ENCODE measurements around the gene RXFP3.

Gene RXFP3

GRCh38 chr5:33928283-33928682 is 7.9 kb upstream of the RXFP3 start:
- Histone ChIP-seq H3K27ac (replicated peaks; ENCODE audit: low read length) (no peak overlapping the region), H3K4me1 (ENCODE audit: control insufficient read depth in 2 of 2, insufficient read depth in 1 of 2, low read depth in 1 of 2, low read length in 2 of 2) (peaks cover 2 to 5% of the 10 kb centered on the region in 2 donors), H2BK5ac (ENCODE audit: low read length) (no peak overlapping the region), H2BK120ac (ENCODE audit: low read depth, low read length) (no peak overlapping the region), H3K79me1 (ENCODE audit: low read depth, low read length) (no peaks in the 10 kb centered on the region), H4K8ac (ENCODE audit: low read depth, low read length) (no peak overlapping the region), H3K36me3 (replicated peaks in 1 of 2; ENCODE audit: control insufficient read depth in 2 of 2, insufficient read depth in 2 of 2, low read length in 2 of 2) (no peaks in the 10 kb centered on the region), H3K9ac (ENCODE audit: low read depth, low read length, poor library complexity) (no peak overlapping the region), H3K23ac (ENCODE audit: low read depth, low read length, poor library complexity) (no peak overlapping the region), H3K4me3 (ENCODE audit: low read length in 2 of 2) (no peak overlapping the region), H2BK15ac (ENCODE audit: low read length) (no peak overlapping the region), H3K18ac (ENCODE audit: low read length) (no peak overlapping the region), H2BK12ac (ENCODE audit: low read length) (no peak overlapping the region), H2AFZ (ENCODE audit: low read length) (no peak overlapping the region), H4K91ac (ENCODE audit: low read depth, low read length, poor library complexity) (no peak overlapping the region), H3K4ac (ENCODE audit: low read length) (no peak overlapping the region), H3K4me2 (ENCODE audit: insufficient read depth, low read length, poor library complexity, severe bottlenecking) (no peak overlapping the region), H3K27me3 (ENCODE audit: control insufficient read depth in 3 of 3, insufficient read depth in 3 of 3, low read depth in 1 of 3, low read length in 3 of 3) (peaks cover 0 to 19% (median 0%) of the 10 kb centered on the region in 3 experiments), H3K14ac (ENCODE audit: low read length) (no peak overlapping the region), H3K9me3 (replicated peaks in 1 of 2; ENCODE audit: control insufficient read depth in 2 of 2, insufficient read depth in 1 of 2, low read depth in 1 of 2, low read length in 2 of 2) (no peaks in the 10 kb centered on the region), H2AK5ac (ENCODE audit: low read depth, low read length) (no peak overlapping the region)
- no peak for DNase-seq (ENCODE audit: low spot score)
- WGBS, 2 donors (ENCODE audit: extremely low coverage in 2 of 2, insufficient read length in 2 of 2, insufficient replicate concordance in 1 of 2) = no CpG with 5 or more reads among the region's 2 CpGs

DNA sequence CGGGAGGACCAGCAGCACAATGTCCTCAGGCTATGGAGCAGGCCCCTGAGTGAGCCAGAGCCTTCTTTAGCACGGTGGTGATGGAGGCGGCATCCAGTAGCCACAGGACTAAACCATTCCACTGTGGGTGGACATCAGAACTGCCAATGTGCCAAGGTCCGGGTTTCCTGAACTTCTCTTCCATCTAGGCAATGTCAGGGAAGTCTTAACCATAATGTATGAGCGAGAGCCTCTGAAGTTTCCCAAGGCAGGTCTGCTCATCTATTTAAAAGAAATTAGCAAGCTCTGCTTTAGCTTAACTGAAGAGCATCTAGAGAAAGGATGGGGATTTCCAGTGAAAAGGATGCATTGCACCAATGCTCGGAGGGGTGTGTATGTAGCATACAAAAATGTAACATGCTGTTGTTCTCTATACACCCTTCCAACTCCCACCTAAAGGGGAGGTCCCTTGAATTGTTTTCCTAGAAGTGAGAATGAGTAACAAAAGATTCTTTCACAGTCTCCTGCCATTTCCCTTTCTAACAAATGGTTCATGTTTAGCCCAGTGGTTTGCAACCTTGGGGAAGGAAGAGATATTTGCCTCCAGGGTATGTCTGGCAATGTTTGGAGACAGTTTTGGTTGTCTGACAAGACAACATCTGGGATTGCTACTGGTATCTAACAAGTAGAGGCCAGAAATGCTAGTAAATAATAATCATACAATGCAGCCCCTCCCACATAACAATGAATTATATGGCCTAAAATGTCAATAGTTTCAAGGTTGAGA is 6.1 kb upstream of the RXFP3 start:
- no peak overlapping the region for H3K4ac ChIP-seq (ENCODE audit: low read length)

DNA sequence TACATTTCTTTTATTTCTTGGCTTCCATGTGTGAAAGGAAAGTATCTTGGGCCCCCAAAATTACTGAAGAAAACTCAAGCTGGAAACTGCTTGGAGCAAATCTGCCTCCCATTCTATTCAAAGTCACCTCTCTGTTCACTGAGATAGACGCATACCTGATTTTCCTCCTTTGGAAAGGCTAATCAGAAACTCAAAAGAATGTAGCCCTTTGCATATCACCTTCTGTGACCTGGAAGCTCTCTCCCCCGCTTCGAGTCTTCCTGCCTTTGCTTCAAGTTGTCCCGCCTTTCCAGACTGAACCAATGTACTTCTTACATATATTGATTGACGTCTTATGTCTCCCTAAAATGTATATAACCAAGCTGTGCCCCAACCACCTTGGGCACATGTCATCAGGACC is 5.0 kb upstream of the RXFP3 start:
- Histone ChIP-seq H2AFZ (ENCODE audit: low read length) (no peak overlapping the region), H2BK15ac (ENCODE audit: low read length) (no peak overlapping the region), H3K4me2 (ENCODE audit: insufficient read depth, low read length, poor library complexity, severe bottlenecking) (no peak overlapping the region), H3K79me1 (ENCODE audit: low read depth, low read length) (no peaks in the 10 kb centered on the region), H3K4me3 (ENCODE audit: low read length in 2 of 2) (no peak overlapping the region), H3K27ac (replicated peaks; ENCODE audit: low read length) (no peak overlapping the region), H2BK12ac (ENCODE audit: low read length) (no peak overlapping the region), H3K9me3 (replicated peaks in 1 of 2; ENCODE audit: control insufficient read depth in 2 of 2, insufficient read depth in 1 of 2, low read depth in 1 of 2, low read length in 2 of 2) (no peaks in the 10 kb centered on the region), H2BK5ac (ENCODE audit: low read length) (no peak overlapping the region), H2AK5ac (ENCODE audit: low read depth, low read length) (no peak overlapping the region), H3K9ac (ENCODE audit: low read depth, low read length, poor library complexity) (no peak overlapping the region), H3K14ac (ENCODE audit: low read length) (no peak overlapping the region), H2BK120ac (ENCODE audit: low read depth, low read length) (no peak overlapping the region), H4K91ac (ENCODE audit: low read depth, low read length, poor library complexity) (no peak overlapping the region), H3K4ac (ENCODE audit: low read length) (no peak overlapping the region), H3K27me3 (ENCODE audit: control insufficient read depth in 3 of 3, insufficient read depth in 3 of 3, low read depth in 1 of 3, low read length in 3 of 3) (peaks cover 0 to 3% (median 2%) of the 10 kb centered on the region in 3 experiments), H3K4me1 (ENCODE audit: control insufficient read depth in 2 of 2, insufficient read depth in 1 of 2, low read depth in 1 of 2, low read length in 2 of 2) (peaks cover 2 to 5% of the 10 kb centered on the region in 2 donors), H3K18ac (ENCODE audit: low read length) (no peak overlapping the region), H3K36me3 (replicated peaks in 1 of 2; ENCODE audit: control insufficient read depth in 2 of 2, insufficient read depth in 2 of 2, low read length in 2 of 2) (no peaks in the 10 kb centered on the region), H4K8ac (ENCODE audit: low read depth, low read length) (no peak overlapping the region), H3K23ac (ENCODE audit: low read depth, low read length, poor library complexity) (no peak overlapping the region)
- no CpG with 5 or more reads among the region's 5 CpGs for WGBS, 2 donors (ENCODE audit: extremely low coverage in 2 of 2, insufficient read length in 2 of 2, insufficient replicate concordance in 1 of 2)
- no peak for DNase-seq (ENCODE audit: low spot score)

More for the DNA sequence above, 6.1 kb upstream of the RXFP3 start:
- WGBS, 2 donors (ENCODE audit: extremely low coverage in 2 of 2, insufficient read length in 2 of 2, insufficient replicate concordance in 1 of 2) = no CpG with 5 or more reads among the region's 6 CpGs
- no peak overlapping the region for H2AFZ ChIP-seq (ENCODE audit: low read length)
- no peak overlapping the region for H3K9ac ChIP-seq (ENCODE audit: low read depth, low read length, poor library complexity)
- H3K27me3 ChIP-seq (ENCODE audit: control insufficient read depth in 3 of 3, insufficient read depth in 3 of 3, low read depth in 1 of 3, low read length in 3 of 3) = peaks cover 0 to 6% (median 0%) of the 10 kb centered on the region in 3 experiments
- no peaks in the 10 kb centered on the region for H3K9me3 ChIP-seq (replicated peaks in 1 of 2; ENCODE audit: control insufficient read depth in 2 of 2, insufficient read depth in 1 of 2, low read depth in 1 of 2, low read length in 2 of 2)
- H4K8ac ChIP-seq (ENCODE audit: low read depth, low read length) = no peak overlapping the region
- H3K36me3 ChIP-seq (replicated peaks in 1 of 2; ENCODE audit: control insufficient read depth in 2 of 2, insufficient read depth in 2 of 2, low read length in 2 of 2) = no peaks in the 10 kb centered on the region
- no peak for DNase-seq (ENCODE audit: low spot score)
- no peak overlapping the region for H3K4me3 ChIP-seq (ENCODE audit: low read length in 2 of 2)
- H2BK12ac ChIP-seq (ENCODE audit: low read length) = no peak overlapping the region
- H3K23ac ChIP-seq (ENCODE audit: low read depth, low read length, poor library complexity) = no peak overlapping the region
- H3K27ac ChIP-seq (replicated peaks; ENCODE audit: low read length) = no peak overlapping the region
- no peak overlapping the region for H2BK120ac ChIP-seq (ENCODE audit: low read depth, low read length)
- H3K4me1 ChIP-seq (ENCODE audit: control insufficient read depth in 2 of 2, insufficient read depth in 1 of 2, low read depth in 1 of 2, low read length in 2 of 2) = peaks cover 2 to 5% of the 10 kb centered on the region in 2 donors
- H2AK5ac ChIP-seq (ENCODE audit: low read depth, low read length) = no peak overlapping the region
- H3K18ac ChIP-seq (ENCODE audit: low read length) = peak overlapping the region; percentile 13
- no peak overlapping the region for H3K4me2 ChIP-seq (ENCODE audit: insufficient read depth, low read length, poor library complexity, severe bottlenecking)
- H4K91ac ChIP-seq (ENCODE audit: low read depth, low read length, poor library complexity) = no peak overlapping the region
- H3K14ac ChIP-seq (ENCODE audit: low read length) = no peak overlapping the region
- no peak overlapping the region for H2BK5ac ChIP-seq (ENCODE audit: low read length)
- no peak overlapping the region for H2BK15ac ChIP-seq (ENCODE audit: low read length)
- no peaks in the 10 kb centered on the region for H3K79me1 ChIP-seq (ENCODE audit: low read depth, low read length)

- Histone ChIP-seq H2BK12ac (ENCODE audit: low read length) (no peak overlapping the region), H3K4me3 (ENCODE audit: low read length in 2 of 2) (no peak overlapping the region), H4K91ac (ENCODE audit: low read depth, low read length, poor library complexity) (no peak overlapping the region), H3K4me2 (ENCODE audit: insufficient read depth, low read length, poor library complexity, severe bottlenecking) (no peak overlapping the region), H3K9me3 (replicated peaks in 1 of 2; ENCODE audit: control insufficient read depth in 2 of 2, insufficient read depth in 1 of 2, low read depth in 1 of 2, low read length in 2 of 2) (no peaks in the 10 kb centered on the region), H4K8ac (ENCODE audit: low read depth, low read length) (no peak overlapping the region), H3K36me3 (replicated peaks in 1 of 2; ENCODE audit: control insufficient read depth in 2 of 2, insufficient read depth in 2 of 2, low read length in 2 of 2) (no peaks in the 10 kb centered on the region), H2AK5ac (ENCODE audit: low read depth, low read length) (no peak overlapping the region), H3K4me1 (ENCODE audit: control insufficient read depth in 2 of 2, insufficient read depth in 1 of 2, low read depth in 1 of 2, low read length in 2 of 2) (peaks cover 0 to 4% of the 10 kb centered on the region in 2 donors), H3K23ac (ENCODE audit: low read depth, low read length, poor library complexity) (no peak overlapping the region), H3K18ac (ENCODE audit: low read length) (no peak overlapping the region), H3K14ac (ENCODE audit: low read length) (no peak overlapping the region), H2BK15ac (ENCODE audit: low read length) (no peak overlapping the region), H2BK120ac (ENCODE audit: low read depth, low read length) (no peak overlapping the region), H3K9ac (ENCODE audit: low read depth, low read length, poor library complexity) (no peak overlapping the region), H3K27me3 (ENCODE audit: control insufficient read depth in 3 of 3, insufficient read depth in 3 of 3, low read depth in 1 of 3, low read length in 3 of 3) (peaks cover 0 to 14% (median 14%) of the 10 kb centered on the region in 3 experiments), H2BK5ac (ENCODE audit: low read length) (no peak overlapping the region), H3K79me1 (ENCODE audit: low read depth, low read length) (no peaks in the 10 kb centered on the region), H3K27ac (replicated peaks; ENCODE audit: low read length) (no peak overlapping the region), H2AFZ (ENCODE audit: low read length) (no peak overlapping the region), H3K4ac (ENCODE audit: low read length) (no peak overlapping the region)
- no peak for DNase-seq (ENCODE audit: low spot score)
- no CpG with 5 or more reads among the region's 3 CpGs for WGBS, 2 donors (ENCODE audit: extremely low coverage in 2 of 2, insufficient read length in 2 of 2, insufficient replicate concordance in 1 of 2)
Measured at GRCh38 chr5:33933723-33934169, 2.4 kb upstream of the RXFP3 start.

Measured in neuronal stem cell (in vitro differentiated cells).